ENCODE results near the gene ISCU.
"Not testable (repeated sequence)": the region's sequence is repeated elsewhere in the genome, so short reads cannot be mapped to it uniquely, and the experiment has no call there.

- TF ChIP-seq POLR2AphosphoS5 (IDR thresholded peaks at IDR 0.05; ENCODE audit: low read depth, low read length); RFX5 (IDR thresholded peaks at IDR 0.05; ENCODE audit: low read length); CTCF (IDR thresholded peaks at IDR 0.05); RCOR1 (IDR thresholded peaks at IDR 0.05; ENCODE audit: low read length); EP300 (IDR thresholded peaks at IDR 0.05; ENCODE audit: borderline replicate concordance in 1 of 2, low read depth in 1 of 2, low read length in 1 of 2); ZBTB33 (IDR thresholded peaks at IDR 0.05; ENCODE audit: borderline replicate concordance, low read depth); CHD2 (IDR thresholded peaks at IDR 0.05; ENCODE audit: low read length, partially characterized antibody); GABPA (IDR thresholded peaks at IDR 0.05; ENCODE audit: low read depth); USF1 (IDR thresholded peaks at IDR 0.05; ENCODE audit: borderline replicate concordance, low read depth); RAD21 (IDR thresholded peaks at IDR 0.05; ENCODE audit: low read length); FOXM1 (IDR thresholded peaks at IDR 0.05; ENCODE audit: low read depth); MAX (IDR thresholded peaks at IDR 0.05; ENCODE audit: low read depth): not testable (repeated sequence)
Measured at GRCh38 chr12:108590463-108590862, 28.1 kb downstream of the ISCU start.

Data from SK-N-SH (cell line).